Measurements from ENCODE around the gene P3H3. TPM values are rescaled to one million over a fixed set of nuclear protein-coding genes. Genes with fewer than 3 reads are reported as not detected.

The P3H3 gene
- polyA plus RNA-seq, 2 of the 4 experiments (the other 2 are of a cell fraction), result 8.6 to 21.9 TPM

DNA sequence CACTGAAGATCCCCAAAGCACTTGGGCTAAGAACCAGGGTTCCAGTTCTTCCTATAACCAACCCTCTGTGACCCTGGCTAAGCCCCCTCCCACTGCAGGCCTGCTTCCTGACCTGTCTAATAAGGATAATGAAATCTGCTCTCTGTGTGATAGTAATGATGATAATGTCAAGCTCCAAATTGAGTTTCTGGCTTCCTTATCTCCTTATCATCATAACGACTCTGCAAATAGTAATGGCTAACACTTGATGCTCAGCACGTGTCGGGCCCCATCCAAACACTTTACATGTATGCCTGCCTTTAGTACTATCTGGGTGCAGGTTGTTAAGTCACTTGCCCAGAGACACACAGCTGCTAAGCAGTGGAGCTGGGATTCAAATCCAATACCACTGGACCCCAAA is 11.6 kb upstream of the P3H3 start (continued):
- TF ChIP-seq, protein P1, sequence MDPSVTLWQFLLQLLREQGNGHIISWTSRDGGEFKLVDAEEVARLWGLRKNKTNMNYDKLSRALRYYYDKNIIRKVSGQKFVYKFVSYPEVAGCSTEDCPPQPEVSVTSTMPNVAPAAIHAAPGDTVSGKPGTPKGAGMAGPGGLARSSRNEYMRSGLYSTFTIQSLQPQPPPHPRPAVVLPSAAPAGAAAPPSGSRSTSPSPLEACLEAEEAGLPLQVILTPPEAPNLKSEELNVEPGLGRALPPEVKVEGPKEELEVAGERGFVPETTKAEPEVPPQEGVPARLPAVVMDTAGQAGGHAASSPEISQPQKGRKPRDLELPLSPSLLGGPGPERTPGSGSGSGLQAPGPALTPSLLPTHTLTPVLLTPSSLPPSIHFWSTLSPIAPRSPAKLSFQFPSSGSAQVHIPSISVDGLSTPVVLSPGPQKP (IDR thresholded peaks at IDR 0.05; ENCODE audit: low read depth, low read length), result no peak
- TF ChIP-seq CBX2 (IDR thresholded peaks at IDR 0.05; ENCODE audit: borderline replicate concordance, low read depth) (no peak), JUN (IDR thresholded peaks at IDR 0.05) (no peak), EHMT2 (IDR thresholded peaks at IDR 0.05; ENCODE audit: low read depth) (no peak), JUNB (IDR thresholded peaks at IDR 0.05) (no peak)
- TF ChIP-seq, protein P2, sequence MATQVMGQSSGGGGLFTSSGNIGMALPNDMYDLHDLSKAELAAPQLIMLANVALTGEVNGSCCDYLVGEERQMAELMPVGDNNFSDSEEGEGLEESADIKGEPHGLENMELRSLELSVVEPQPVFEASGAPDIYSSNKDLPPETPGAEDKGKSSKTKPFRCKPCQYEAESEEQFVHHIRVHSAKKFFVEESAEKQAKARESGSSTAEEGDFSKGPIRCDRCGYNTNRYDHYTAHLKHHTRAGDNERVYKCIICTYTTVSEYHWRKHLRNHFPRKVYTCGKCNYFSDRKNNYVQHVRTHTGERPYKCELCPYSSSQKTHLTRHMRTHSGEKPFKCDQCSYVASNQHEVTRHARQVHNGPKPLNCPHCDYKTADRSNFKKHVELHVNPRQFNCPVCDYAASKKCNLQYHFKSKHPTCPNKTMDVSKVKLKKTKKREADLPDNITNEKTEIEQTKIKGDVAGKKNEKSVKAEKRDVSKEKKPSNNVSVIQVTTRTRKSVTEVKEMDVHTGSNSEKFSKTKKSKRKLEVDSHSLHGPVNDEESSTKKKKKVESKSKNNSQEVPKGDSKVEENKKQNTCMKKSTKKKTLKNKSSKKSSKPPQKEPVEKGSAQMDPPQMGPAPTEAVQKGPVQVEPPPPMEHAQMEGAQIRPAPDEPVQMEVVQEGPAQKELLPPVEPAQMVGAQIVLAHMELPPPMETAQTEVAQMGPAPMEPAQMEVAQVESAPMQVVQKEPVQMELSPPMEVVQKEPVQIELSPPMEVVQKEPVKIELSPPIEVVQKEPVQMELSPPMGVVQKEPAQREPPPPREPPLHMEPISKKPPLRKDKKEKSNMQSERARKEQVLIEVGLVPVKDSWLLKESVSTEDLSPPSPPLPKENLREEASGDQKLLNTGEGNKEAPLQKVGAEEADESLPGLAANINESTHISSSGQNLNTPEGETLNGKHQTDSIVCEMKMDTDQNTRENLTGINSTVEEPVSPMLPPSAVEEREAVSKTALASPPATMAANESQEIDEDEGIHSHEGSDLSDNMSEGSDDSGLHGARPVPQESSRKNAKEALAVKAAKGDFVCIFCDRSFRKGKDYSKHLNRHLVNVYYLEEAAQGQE (IDR thresholded peaks at IDR 0.05), result no peak
- TF ChIP-seq, protein P3, sequence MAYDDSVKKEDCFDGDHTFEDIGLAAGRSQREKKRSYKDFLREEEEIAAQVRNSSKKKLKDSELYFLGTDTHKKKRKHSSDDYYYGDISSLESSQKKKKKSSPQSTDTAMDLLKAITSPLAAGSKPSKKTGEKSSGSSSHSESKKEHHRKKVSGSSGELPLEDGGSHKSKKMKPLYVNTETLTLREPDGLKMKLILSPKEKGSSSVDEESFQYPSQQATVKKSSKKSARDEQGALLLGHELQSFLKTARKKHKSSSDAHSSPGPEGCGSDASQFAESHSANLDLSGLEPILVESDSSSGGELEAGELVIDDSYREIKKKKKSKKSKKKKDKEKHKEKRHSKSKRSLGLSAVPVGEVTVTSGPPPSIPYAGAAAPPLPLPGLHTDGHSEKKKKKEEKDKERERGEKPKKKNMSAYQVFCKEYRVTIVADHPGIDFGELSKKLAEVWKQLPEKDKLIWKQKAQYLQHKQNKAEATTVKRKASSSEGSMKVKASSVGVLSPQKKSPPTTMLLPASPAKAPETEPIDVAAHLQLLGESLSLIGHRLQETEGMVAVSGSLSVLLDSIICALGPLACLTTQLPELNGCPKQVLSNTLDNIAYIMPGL (CRISPR knock-in tag; IDR thresholded peaks at IDR 0.05; ENCODE audit: borderline replicate concordance), result no peak
- TF ChIP-seq, protein P4, sequence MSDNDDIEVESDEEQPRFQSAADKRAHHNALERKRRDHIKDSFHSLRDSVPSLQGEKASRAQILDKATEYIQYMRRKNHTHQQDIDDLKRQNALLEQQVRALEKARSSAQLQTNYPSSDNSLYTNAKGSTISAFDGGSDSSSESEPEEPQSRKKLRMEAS (IDR thresholded peaks at IDR 0.05), result no peak

DNA sequence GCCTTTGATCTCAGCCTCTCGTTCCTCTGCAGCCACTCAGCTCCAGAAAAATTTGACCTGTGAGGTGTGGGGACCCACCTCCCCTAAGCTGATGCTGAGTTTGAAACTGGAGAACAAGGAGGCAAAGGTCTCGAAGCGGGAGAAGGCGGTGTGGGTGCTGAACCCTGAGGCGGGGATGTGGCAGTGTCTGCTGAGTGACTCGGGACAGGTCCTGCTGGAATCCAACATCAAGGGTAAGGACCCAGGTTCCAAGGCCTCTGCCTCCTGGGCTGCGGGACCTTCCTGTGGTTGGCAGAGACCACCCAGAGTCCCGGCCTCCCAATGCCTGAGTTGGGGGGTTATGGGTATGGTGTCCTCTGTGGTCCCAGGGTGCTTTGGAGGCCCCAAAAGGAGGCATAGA is 11.1 kb upstream of the P3H3 start:
- no peak for DNase-seq (ENCODE audit: low read depth in 1 of 2, low spot score in 1 of 2)
- POLR2A ChIA-PET, result no interaction called here
- Histone ChIP-seq H3K4me2 (no peak overlapping the region), H3K4me1 (peaks cover 9% of the 10 kb centered on the region), H3K27ac (no peak overlapping the region), H3K4me3 (no peak overlapping the region), H3K9me3 (no peaks in the 10 kb centered on the region)
- CTCF ChIA-PET, result interaction anchor here (0.8 to 10.9 kb wide), 6 partner anchors 8 to 50 kb away, joined by 3 to 129 read pairs (median 4); partner anchors contain the start of genes GPR162 and P3H3
- no peak for ATAC-seq
- TF ChIP-seq FOSL2 (IDR thresholded peaks at IDR 0.05) (no peak), FOSL2 (CRISPR knock-in tag; IDR thresholded peaks at IDR 0.05) (no peak), MAZ (IDR thresholded peaks at IDR 0.05; ENCODE audit: borderline replicate concordance, low read depth, low read length) (no peak), HDAC2 (IDR thresholded peaks at IDR 0.05) (no peak), KDM5A (IDR thresholded peaks at IDR 0.05) (no peak), GATA3 (IDR thresholded peaks at IDR 0.05; ENCODE audit: borderline replicate concordance) (no peak), POLR2A (IDR thresholded peaks at IDR 0.05; ENCODE audit: low read length) (no peak), KDM1A (IDR thresholded peaks at IDR 0.05; ENCODE audit: low read depth) (no peak), SREBF2 (IDR thresholded peaks at IDR 0.05) (no peak), MYC (IDR thresholded peaks at IDR 0.05; ENCODE audit: borderline replicate concordance, low read length) (no peak), ZC3H11A (IDR thresholded peaks at IDR 0.05) (no peak), ZFP36 (IDR thresholded peaks at IDR 0.05; ENCODE audit: borderline replicate concordance, partially characterized antibody) (no peak), CEBPB (IDR thresholded peaks at IDR 0.05) (no peak), PHF8 (IDR thresholded peaks at IDR 0.05; ENCODE audit: borderline replicate concordance, low read depth) (no peak)
- TF ChIP-seq, protein P5, sequence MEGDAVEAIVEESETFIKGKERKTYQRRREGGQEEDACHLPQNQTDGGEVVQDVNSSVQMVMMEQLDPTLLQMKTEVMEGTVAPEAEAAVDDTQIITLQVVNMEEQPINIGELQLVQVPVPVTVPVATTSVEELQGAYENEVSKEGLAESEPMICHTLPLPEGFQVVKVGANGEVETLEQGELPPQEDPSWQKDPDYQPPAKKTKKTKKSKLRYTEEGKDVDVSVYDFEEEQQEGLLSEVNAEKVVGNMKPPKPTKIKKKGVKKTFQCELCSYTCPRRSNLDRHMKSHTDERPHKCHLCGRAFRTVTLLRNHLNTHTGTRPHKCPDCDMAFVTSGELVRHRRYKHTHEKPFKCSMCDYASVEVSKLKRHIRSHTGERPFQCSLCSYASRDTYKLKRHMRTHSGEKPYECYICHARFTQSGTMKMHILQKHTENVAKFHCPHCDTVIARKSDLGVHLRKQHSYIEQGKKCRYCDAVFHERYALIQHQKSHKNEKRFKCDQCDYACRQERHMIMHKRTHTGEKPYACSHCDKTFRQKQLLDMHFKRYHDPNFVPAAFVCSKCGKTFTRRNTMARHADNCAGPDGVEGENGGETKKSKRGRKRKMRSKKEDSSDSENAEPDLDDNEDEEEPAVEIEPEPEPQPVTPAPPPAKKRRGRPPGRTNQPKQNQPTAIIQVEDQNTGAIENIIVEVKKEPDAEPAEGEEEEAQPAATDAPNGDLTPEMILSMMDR (IDR thresholded peaks at IDR 0.05), result no peak
- TF ChIP-seq, protein P6, sequence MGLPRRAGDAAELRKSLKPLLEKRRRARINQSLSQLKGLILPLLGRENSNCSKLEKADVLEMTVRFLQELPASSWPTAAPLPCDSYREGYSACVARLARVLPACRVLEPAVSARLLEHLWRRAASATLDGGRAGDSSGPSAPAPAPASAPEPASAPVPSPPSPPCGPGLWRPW (IDR thresholded peaks at IDR 0.05), result no peak
- FAIRE-seq, result no peak
- WGBS (ENCODE audit: missing lambda C conversion rate), result 81% methylated on average over 8 of the region's 8 CpGs

Data from A549 (cell line).